Measurements from ENCODE around the gene MCM5. TPM values are rescaled to one million over a fixed set of nuclear protein-coding genes. Genes with fewer than 3 reads are reported as not detected.
A peak's percentile ranks its signal among the peaks of the same experiment; 100 is the strongest.

Gene MCM5
- total RNA-seq, 6 experiments from 2014 or later: 6.7 to 35.9 (median 13.4) TPM

GRCh38 chr22:35401863-35402262 is 1.9 kb downstream of the MCM5 start:
- Histone ChIP-seq H3K27ac (no peak overlapping the region), H3K4me1 (peaks cover 0 to 22% (median 12%) of the 10 kb centered on the region in 4 donors), H3K27me3 (no peaks in the 10 kb centered on the region), H3K36me3 (no peaks in the 10 kb centered on the region), H3K9me3 (no peaks in the 10 kb centered on the region), H3K4me3 (no peak overlapping the region)
- intact Hi-C loops (cut with DNase I): no loop called here
- no peak for TF ChIP-seq POLR2A (IDR thresholded peaks at IDR 0.05)
- TF ChIP-seq, protein P1, sequence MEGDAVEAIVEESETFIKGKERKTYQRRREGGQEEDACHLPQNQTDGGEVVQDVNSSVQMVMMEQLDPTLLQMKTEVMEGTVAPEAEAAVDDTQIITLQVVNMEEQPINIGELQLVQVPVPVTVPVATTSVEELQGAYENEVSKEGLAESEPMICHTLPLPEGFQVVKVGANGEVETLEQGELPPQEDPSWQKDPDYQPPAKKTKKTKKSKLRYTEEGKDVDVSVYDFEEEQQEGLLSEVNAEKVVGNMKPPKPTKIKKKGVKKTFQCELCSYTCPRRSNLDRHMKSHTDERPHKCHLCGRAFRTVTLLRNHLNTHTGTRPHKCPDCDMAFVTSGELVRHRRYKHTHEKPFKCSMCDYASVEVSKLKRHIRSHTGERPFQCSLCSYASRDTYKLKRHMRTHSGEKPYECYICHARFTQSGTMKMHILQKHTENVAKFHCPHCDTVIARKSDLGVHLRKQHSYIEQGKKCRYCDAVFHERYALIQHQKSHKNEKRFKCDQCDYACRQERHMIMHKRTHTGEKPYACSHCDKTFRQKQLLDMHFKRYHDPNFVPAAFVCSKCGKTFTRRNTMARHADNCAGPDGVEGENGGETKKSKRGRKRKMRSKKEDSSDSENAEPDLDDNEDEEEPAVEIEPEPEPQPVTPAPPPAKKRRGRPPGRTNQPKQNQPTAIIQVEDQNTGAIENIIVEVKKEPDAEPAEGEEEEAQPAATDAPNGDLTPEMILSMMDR (IDR thresholded peaks at IDR 0.05): no peak
- ATAC-seq (no peak), DNase-seq (no peak)
- WGBS (ENCODE audit: insufficient coverage, low coverage, low lambda C conversion rate, missing lambda C conversion rate): no CpG with 5 or more reads among the region's 6 CpGs

- peaks cover 0 to 8% (median 1%) of the 10 kb centered on the region in 4 donors for H3K4me1 ChIP-seq
- intact Hi-C loops (cut with DNase I): no loop called here
- ATAC-seq: no peak
- peaks cover 0 to 6% (median 0%) of the 10 kb centered on the region in 4 donors for H3K36me3 ChIP-seq
- WGBS (ENCODE audit: insufficient coverage, low coverage, low lambda C conversion rate, missing lambda C conversion rate): 38% methylated on average over 2 of the region's 7 CpGs
- no peaks in the 10 kb centered on the region for H3K9me3 ChIP-seq
- DNase-seq: no peak
- no peak overlapping the region for H3K27ac ChIP-seq
- no peaks in the 10 kb centered on the region for H3K27me3 ChIP-seq
- no peak overlapping the region for H3K4me3 ChIP-seq
- TF ChIP-seq, protein P1 (IDR thresholded peaks at IDR 0.05): no peak
- no peak for TF ChIP-seq POLR2A (IDR thresholded peaks at IDR 0.05)
Observed at GRCh38 chr22:35403356-35403755, 3.4 kb downstream of the MCM5 start.

- TF ChIP-seq, protein P1 (IDR thresholded peaks at IDR 0.05): no peak
- TF ChIP-seq POLR2A (IDR thresholded peaks at IDR 0.05): no peak
- Histone ChIP-seq H3K4me1 (peaks cover 0 to 6% (median 0%) of the 10 kb centered on the region in 4 donors), H3K4me3 (no peak overlapping the region), H3K9me3 (no peaks in the 10 kb centered on the region), H3K36me3 (peaks cover 0 to 10% (median 1%) of the 10 kb centered on the region in 4 donors), H3K27me3 (no peaks in the 10 kb centered on the region), H3K27ac (no peak overlapping the region)
- DNase-seq: no peak
- no peak for ATAC-seq
- WGBS (ENCODE audit: insufficient coverage, low coverage, low lambda C conversion rate, missing lambda C conversion rate): 81% methylated on average over 5 of the region's 5 CpGs
- intact Hi-C loops (cut with DNase I): no loop called here
Observed at GRCh38 chr22:35404176-35404575, 4.2 kb downstream of the MCM5 start.

DNA sequence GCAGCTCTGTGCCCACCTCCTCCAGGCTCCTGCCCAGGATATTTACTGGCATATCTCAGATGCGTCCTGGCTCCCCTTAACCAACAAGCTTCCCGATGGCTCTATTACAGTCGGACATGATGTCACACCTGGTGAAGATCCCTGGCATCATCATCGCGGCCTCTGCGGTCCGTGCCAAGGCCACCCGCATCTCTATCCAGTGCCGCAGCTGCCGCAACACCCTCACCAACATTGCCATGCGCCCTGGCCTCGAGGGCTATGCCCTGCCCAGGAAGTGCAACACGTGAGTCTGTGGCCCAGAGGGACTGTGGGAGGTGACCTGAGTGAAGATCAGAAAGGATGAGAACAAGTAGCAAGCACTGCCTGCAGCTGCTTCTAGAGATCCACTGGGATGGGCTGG is 6.5 kb downstream of the MCM5 start:
- intact Hi-C loops (cut with DNase I): no loop called here
- 60% methylated on average over 2 of the region's 13 CpGs for WGBS (ENCODE audit: insufficient coverage, low coverage, low lambda C conversion rate, missing lambda C conversion rate)
- TF ChIP-seq, protein P1 (IDR thresholded peaks at IDR 0.05): no peak
- no peak for TF ChIP-seq POLR2A (IDR thresholded peaks at IDR 0.05)
- H3K4me1 ChIP-seq: no peaks in the 10 kb centered on the region
- no peak for DNase-seq
- no peak overlapping the region for H3K4me3 ChIP-seq
- H3K27me3 ChIP-seq: no peaks in the 10 kb centered on the region
- H3K36me3 ChIP-seq: peaks cover 0 to 10% (median 3%) of the 10 kb centered on the region in 4 donors
- no peaks in the 10 kb centered on the region for H3K9me3 ChIP-seq
- H3K27ac ChIP-seq: no peak overlapping the region
- ATAC-seq: no peak

DNA sequence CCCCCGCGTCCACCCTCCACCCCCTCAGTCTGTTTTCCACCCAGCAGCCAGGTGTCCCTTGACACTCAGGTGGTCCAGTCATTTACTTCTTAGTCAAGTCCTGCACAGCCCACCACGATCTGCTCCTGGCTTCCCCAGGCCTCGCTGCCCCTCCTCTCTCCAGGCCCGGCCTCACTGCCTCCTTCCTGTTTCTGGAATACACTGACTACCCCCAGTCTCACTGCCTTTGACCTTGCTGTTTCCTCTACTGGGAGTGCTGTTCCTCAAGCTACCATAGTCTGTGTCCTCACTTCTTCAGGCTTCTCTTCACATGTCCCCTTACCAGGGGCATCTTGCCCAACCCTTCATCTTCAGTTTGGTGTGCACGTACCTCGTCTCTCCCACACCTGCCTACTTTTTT is 7.4 kb downstream of the MCM5 start:
- no peak for TF ChIP-seq POLR2A (IDR thresholded peaks at IDR 0.05)
- TF ChIP-seq, protein P1 (IDR thresholded peaks at IDR 0.05): no peak
- H3K4me1 ChIP-seq: no peaks in the 10 kb centered on the region
- intact Hi-C loops (cut with DNase I): no loop called here
- DNase-seq: no peak
- no peak overlapping the region for H3K4me3 ChIP-seq
- peak; percentile 17 to 42 (median 32) for ATAC-seq
- H3K9me3 ChIP-seq: no peaks in the 10 kb centered on the region
- H3K27me3 ChIP-seq: no peaks in the 10 kb centered on the region
- 61% methylated on average over 6 of the region's 7 CpGs for WGBS (ENCODE audit: insufficient coverage, low coverage, low lambda C conversion rate, missing lambda C conversion rate)
- H3K36me3 ChIP-seq: peaks cover 0 to 10% (median 3%) of the 10 kb centered on the region in 4 donors
- H3K27ac ChIP-seq: no peak overlapping the region
